ENCODE data around the gene MMP28. TPM values are rescaled to one million over a fixed set of nuclear protein-coding genes. Genes with fewer than 3 reads are reported as not detected.

MMP28 gene
- total and polyA plus RNA-seq, 2 of the 4 experiments (the other 2 are of a cell fraction) = 0.18 TPM; not detected in 1

- intact Hi-C loops (cut with micrococcal nuclease) = no loop called here
- H3K27me3 ChIP-seq (ENCODE audit: control insufficient read depth, insufficient read depth, low read length) = peaks cover 65% of the 10 kb centered on the region
Observed at GRCh38 chr17:35796942-35797341, 1.5 kb upstream of the MMP28 start.

More at GRCh38 chr17:35796942-35797341, 1.5 kb upstream of the MMP28 start:
- no peak overlapping the region for H3K4me3 ChIP-seq (ENCODE audit: insufficient read depth, low read depth, low read length)
- ChIA-PET POLR2A (ENCODE audit: unreplicated experiment) (interaction anchor here (0.7 kb wide), 1 partner anchor 12 kb away, joined by 3 read pairs; the partner anchor contains the start of gene TAF15), CTCF (interaction anchor here (1.0 kb wide), 1 partner anchor 33 kb away, joined by 5 read pairs; no protein-coding TSS in a partner anchor)
- no peak overlapping the region for H3K27ac ChIP-seq (ENCODE audit: insufficient read depth, low read length)
- no peak overlapping the region for H3K23ac ChIP-seq (ENCODE audit: low read depth, low read length)
- H2BK15ac ChIP-seq (ENCODE audit: low read depth, low read length) = no peak overlapping the region
- H3K79me1 ChIP-seq (ENCODE audit: low read depth in 1 of 2, low read length in 2 of 2) = no peaks in the 10 kb centered on the region
- H3K9ac ChIP-seq (ENCODE audit: low read depth, low read length) = no peak overlapping the region
- H2BK120ac ChIP-seq (ENCODE audit: low read depth, low read length) = no peak overlapping the region
- DNase-seq (no peak), ATAC-seq (ENCODE audit: low read depth) (no peak)
- no peaks in the 10 kb centered on the region for H3K9me3 ChIP-seq (ENCODE audit: control insufficient read depth, insufficient read depth, low read length)
- H4K5ac ChIP-seq (ENCODE audit: low read depth, low read length) = no peak overlapping the region
- dilution Hi-C loops (cut with HindIII; ENCODE audit: low sequenced_read_pairs, unreplicated experiment) (no loop called here), in situ Hi-C loops (cut with MboI; ENCODE audit: low sequenced_read_pairs) (no loop called here)
- no peak overlapping the region for H2AK5ac ChIP-seq (ENCODE audit: low read depth, low read length)
- no peaks in the 10 kb centered on the region; the same call in 1 of the 2 replicates for H3K4me1 ChIP-seq (ENCODE audit: control insufficient read depth, insufficient read depth, low read length)
- BruUV-seq (replicated peaks) = no TSS peak
- no peak overlapping the region for H3K14ac ChIP-seq (replicated peaks; ENCODE audit: low read depth, low read length)
- no peak overlapping the region for H4K8ac ChIP-seq (ENCODE audit: low read depth in 2 of 2, low read length in 2 of 2)
- H4K91ac ChIP-seq (ENCODE audit: insufficient read depth, low read depth, low read length) = no peak overlapping the region
- no CpG with 5 or more reads among the region's 1 CpG for WGBS, 2 experiments (ENCODE audit: extremely low coverage in 2 of 2, insufficient read length in 1 of 2)
- H4K20me1 ChIP-seq (ENCODE audit: insufficient read depth, low read length) = no peaks in the 10 kb centered on the region
- no peaks in the 10 kb centered on the region for H3K9me1 ChIP-seq (ENCODE audit: insufficient read depth, low read length)
- no peak overlapping the region for H3K18ac ChIP-seq (ENCODE audit: low read depth, low read length)
- H3K36me3 ChIP-seq (ENCODE audit: control insufficient read depth, insufficient read depth, low read length) = no peaks in the 10 kb centered on the region
- TF ChIP-seq MAFK (IDR thresholded peaks at IDR 0.05; ENCODE audit: low read depth, low read length) (no peak), CEBPB (IDR thresholded peaks at IDR 0.05; ENCODE audit: low read depth, low read length) (no peak), SMC3 (IDR thresholded peaks at IDR 0.05; ENCODE audit: low read depth, low read length) (no peak), CTCF (conservative IDR thresholded peaks at IDR 0.05; ENCODE audit: low read depth, low read length) (no peak), RFX5 (IDR thresholded peaks at IDR 0.05; ENCODE audit: low read depth, low read length) (no peak), USF2 (IDR thresholded peaks at IDR 0.05; ENCODE audit: low read depth, low read length) (no peak), MAZ (IDR thresholded peaks at IDR 0.05; ENCODE audit: borderline replicate concordance, low read depth, low read length) (no peak), CHD1 (IDR thresholded peaks at IDR 0.05; ENCODE audit: low read depth, low read length) (no peak), FOS (IDR thresholded peaks at IDR 0.05; ENCODE audit: low read depth, low read length) (no peak), MXI1 (IDR thresholded peaks at IDR 0.05; ENCODE audit: borderline replicate concordance, low read depth, low read length) (no peak), RCOR1 (IDR thresholded peaks at IDR 0.05; ENCODE audit: insufficient replicate concordance, low read length) (no peak), BHLHE40 (IDR thresholded peaks at IDR 0.05; ENCODE audit: low read depth, low read length) (no peak), RAD21 (IDR thresholded peaks at IDR 0.05; ENCODE audit: low read length) (no peak), POLR2A (IDR thresholded peaks at IDR 0.05; ENCODE audit: low read depth, low read length) (no peak)
- TF ChIP-seq, protein P1, sequence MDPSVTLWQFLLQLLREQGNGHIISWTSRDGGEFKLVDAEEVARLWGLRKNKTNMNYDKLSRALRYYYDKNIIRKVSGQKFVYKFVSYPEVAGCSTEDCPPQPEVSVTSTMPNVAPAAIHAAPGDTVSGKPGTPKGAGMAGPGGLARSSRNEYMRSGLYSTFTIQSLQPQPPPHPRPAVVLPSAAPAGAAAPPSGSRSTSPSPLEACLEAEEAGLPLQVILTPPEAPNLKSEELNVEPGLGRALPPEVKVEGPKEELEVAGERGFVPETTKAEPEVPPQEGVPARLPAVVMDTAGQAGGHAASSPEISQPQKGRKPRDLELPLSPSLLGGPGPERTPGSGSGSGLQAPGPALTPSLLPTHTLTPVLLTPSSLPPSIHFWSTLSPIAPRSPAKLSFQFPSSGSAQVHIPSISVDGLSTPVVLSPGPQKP (IDR thresholded peaks at IDR 0.05; ENCODE audit: borderline replicate concordance, low read depth, low read length) = no peak
- no peak overlapping the region for H2AK9ac ChIP-seq (replicated peaks; ENCODE audit: low read depth, low read length, poor library complexity)
- H2AFZ ChIP-seq (replicated peaks; ENCODE audit: low read length, poor library complexity) = no peak overlapping the region
- no peak overlapping the region for H2BK20ac ChIP-seq (ENCODE audit: low read depth, low read length)
- H3K56ac ChIP-seq (ENCODE audit: extremely low read depth, insufficient read depth, low read length) = no peak overlapping the region
- no peak overlapping the region for H2BK5ac ChIP-seq (ENCODE audit: low read depth, low read length, poor library complexity, severe bottlenecking)
- H3K4me2 ChIP-seq (ENCODE audit: low read depth, low read length) = no peak overlapping the region
- H3K4ac ChIP-seq (ENCODE audit: low read depth, low read length) = no peak overlapping the region

Data from IMR-90 (cell line).